NOMO-1 treated with DMSO at 0.1 percent for 48 hours (cell line): ENCODE measurements around the gene CHRNB2.

Source experiments
- DNase-seq: peaks from one replicate; lab custom pipeline; 2025; ENCODE audit not compliant: unreplicated experiment; lab: John Stamatoyannopoulos, UW

CHRNB2 gene

GRCh38 chr1:154552036-154552435, 15.5 kb upstream of the CHRNB2 start:
- DNase-seq = no peak

DNA sequence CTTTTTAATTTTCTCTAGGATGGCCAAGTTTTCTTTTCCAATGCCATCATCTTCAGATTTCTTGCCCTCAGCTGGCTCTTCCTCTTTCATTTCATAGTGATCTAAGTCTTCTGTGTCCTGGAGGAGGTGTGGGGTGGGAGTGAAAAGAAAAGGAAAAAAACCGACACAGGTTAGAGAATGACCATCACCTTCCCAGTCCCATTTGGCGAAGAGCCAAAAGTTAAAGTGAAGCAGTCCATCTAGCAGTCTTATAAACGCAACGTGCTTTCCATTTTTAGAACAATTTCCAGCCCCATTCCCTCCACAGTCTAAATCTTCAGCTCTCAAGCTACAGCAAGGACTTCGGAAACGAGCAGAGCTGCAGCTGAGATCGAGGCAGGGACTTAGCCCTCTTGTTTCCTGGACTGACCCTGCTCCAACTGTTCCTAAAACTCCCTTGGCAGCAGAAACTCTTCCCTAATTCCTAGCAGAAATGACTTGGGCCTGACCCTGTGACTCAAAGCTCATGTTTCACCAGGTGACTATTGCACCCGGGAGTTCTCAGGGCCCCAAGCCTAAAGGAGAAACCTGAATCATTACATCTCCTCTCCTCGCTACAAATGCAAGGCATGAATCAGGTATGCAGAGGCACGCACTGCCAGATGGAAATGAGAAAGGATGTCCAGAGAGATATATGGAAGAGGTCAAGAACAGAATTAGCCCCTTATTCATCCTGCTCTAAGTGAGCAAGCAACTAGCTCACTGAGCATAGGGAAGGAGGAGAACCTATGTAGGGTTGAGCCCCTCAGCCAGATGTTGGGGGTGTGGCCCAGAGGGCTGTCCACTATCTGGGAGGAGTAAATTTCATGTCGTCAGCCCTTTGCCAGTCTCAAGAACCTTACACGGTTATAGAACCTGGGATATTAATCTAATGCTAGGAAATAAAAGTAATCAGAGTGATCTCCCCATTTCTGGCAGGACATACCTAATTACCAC, 14.2 kb upstream of the CHRNB2 start:
- no peak for DNase-seq

- DNase-seq = no peak
Observed at GRCh38 chr1:154556422-154556821, 11.2 kb upstream of the CHRNB2 start.

DNA sequence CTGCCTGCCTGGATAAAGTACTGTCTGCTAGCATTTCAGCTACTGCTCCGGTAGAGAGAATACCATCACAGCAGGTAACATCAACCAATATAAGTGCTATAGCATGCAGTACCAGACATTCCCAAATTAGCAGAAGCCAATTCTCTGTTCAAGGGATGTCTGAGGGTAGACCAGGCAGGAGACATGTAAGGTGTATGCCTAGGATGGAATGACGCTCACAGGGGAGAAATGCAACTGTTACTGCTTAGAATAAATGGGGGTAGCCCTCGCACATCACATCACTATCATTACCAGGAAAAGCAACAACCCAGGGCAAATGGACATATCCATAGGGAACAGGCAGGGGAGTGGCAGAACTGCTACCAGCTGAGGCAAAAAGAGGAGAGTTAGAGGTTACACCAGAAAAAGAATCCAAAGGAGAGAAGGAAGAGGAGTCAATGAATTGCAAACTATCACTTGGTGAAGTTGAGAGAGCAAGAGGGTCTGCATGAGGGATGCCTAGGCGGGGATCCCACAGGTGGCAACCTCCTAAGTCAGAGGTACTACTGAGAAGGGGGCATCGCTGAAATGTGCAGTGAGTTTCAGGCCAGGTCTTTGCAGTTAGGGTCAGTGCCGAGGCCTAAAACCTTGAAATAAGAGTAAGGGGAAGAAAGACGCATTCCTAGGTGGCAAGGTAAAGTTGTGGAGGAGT, 10.2 kb upstream of the CHRNB2 start:
- no peak for DNase-seq

DNA sequence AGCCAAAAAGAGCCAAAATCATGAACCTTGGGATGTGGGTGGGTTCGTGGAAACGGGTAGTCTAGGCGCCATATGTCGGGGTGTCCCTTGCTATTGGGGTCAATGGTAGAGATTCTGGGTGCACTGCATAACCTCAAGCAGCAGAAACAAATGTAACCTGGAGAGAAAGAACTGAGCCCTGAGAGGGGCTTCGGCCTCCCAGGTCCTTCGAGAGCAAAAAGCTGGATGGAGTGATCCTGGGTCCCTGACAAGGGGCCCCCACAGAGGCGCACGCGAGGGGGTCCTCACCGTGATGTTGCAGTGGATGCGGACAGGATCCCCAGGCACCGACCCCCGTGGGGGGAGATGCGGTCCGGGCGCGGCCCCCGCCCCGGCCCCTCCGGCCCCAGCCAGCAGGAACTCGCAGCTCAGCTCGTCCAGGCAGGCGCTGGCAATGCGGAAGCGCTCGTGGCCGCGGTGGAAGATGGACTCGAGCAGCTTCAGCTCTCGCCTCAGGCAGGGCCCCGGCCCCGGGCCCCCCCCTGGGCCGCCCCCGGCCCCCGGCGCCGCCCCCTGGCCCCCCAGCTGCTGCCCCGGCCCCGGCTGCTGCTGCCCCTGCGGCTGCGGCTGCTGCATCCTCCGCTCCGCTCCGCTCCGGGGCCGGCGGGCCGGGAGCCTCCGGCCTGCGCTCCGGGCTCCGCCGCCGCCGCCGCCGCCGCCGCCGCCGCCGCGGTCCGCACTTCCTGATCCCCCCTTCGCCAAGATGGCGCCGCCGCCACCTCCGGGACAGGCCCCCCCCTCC, 9.4 kb upstream of the CHRNB2 start, which contains the start of gene UBE2Q1:
Gene UBE2Q1 (minus strand): TSS at position 724 of the 781 bp plus-strand sequence. CDS start 109 bp downstream, at position 615.
- DNase-seq = peak; percentile 2

GRCh38 chr1:154558720-154559465, 8.7 kb upstream of the CHRNB2 start:
- peak; percentile 99 for DNase-seq

GRCh38 chr1:154559466-154560044, 8.0 kb upstream of the CHRNB2 start:
- peak; percentile 83 for DNase-seq

DNA sequence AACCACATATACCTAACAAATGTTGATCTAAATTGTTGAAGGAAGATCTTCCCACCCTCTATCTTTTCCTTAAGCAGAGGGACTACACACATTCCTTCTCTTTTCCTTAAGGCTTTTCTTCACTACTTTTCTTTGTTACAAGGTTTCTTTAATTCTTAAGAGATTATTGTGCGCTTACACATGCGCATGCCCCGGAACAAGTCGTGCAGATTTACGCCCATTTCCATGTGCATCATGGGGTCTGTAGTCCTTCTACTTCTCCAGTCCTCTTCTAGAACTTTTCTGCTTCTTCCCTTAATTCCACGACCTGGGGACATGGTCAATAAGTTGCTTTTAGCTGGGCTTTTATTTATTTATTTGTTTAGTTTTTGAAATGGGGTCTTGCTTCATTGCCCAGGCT, 1.7 kb upstream of the CHRNB2 start:
- DNase-seq = no peak

DNA sequence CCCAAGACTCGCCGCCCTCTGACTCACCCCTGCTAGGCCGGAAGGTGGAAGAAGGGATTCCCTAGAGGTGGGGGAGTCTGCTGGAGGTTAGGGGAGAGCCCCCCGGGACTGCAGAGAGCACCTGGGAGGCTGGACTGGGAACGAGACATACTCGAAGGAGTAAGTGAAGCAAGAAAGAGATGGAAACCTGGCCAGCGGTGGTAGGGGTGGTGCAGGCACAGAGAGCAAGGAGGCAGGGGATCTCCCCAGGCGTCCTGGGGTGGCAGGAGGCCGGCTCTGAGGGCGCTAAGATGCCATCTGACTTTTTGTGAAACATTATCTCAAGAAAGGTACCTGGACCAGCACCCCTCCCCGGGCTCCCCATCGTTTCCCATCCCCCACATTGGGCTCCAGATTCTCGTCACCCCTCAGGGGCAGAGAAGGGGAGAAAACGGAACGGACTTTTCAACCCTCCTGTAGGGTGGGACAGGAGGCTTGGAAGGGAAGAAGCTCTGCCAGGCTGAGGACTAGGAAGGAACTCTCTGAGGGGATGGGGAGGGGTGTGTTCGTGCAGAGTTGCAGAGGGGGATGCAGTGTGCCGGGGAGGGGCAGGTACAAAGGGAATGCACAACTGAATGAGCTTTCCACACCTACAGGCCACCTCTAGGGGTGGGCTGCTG, 708 bp downstream of the CHRNB2 start:
- no peak for DNase-seq

GRCh38 chr1:154571244-154571963, 3.8 kb downstream of the CHRNB2 start:
- DNase-seq = no peak

DNA sequence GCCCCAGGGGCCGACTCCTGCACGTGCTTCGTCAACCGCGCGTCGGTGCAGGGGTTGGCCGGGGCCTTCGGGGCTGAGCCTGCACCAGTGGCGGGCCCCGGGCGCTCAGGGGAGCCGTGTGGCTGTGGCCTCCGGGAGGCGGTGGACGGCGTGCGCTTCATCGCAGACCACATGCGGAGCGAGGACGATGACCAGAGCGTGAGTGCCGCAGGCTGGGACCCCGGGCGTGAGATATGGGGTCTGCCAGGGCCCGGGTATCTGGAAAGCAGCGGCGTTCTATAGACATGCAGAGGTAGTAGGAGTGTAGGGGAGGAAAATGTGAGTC, 4.3 kb downstream of the CHRNB2 start:
- DNase-seq = no peak

GRCh38 chr1:154572468-154573167, 5.0 kb downstream of the CHRNB2 start:
- no peak for DNase-seq

DNA sequence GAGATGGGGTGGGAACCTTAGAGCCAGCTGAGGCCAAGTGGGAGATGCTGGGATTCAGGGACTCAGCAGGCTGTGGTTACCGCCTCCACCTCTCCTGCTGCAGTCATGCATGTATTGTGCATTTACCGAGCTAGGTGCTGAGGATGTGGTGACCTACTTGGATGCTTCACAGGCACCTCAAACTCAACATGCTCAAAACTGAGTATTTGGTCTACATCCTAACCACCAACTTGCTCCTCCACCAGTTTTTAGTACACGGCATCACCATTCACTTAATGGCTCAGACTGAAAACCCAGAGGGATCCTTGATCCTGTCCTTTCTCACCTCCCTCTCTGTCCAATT, 5.6 kb downstream of the CHRNB2 start:
- DNase-seq = no peak

GRCh38 chr1:154574716-154575115, 7.1 kb downstream of the CHRNB2 start:
- DNase-seq = no peak

GRCh38 chr1:154575147-154575927, 7.8 kb downstream of the CHRNB2 start:
- no peak for DNase-seq

DNA sequence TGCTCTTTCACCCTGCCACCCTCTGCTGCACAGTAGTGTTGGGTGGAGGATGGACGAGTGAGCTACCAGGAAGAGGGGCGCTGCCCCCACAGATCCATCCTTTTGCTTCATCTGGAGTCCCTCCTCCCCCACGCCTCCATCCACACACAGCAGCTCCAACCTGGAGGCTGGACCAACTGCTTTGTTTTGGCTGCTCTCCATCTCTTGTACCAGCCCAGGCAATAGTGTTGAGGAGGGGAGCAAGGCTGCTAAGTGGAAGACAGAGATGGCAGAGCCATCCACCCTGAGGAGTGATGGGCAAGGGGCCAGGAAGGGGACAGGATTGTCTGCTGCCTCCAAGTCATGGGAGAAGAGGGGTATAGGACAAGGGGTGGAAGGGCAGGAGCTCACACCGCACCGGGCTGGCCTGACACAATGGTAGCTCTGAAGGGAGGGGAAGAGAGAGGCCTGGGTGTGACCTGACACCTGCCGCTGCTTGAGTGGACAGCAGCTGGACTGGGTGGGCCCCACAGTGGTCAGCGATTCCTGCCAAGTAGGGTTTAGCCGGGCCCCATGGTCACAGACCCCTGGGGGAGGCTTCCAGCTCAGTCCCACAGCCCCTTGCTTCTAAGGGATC, 8.5 kb downstream of the CHRNB2 start:
- no peak for DNase-seq

DNA sequence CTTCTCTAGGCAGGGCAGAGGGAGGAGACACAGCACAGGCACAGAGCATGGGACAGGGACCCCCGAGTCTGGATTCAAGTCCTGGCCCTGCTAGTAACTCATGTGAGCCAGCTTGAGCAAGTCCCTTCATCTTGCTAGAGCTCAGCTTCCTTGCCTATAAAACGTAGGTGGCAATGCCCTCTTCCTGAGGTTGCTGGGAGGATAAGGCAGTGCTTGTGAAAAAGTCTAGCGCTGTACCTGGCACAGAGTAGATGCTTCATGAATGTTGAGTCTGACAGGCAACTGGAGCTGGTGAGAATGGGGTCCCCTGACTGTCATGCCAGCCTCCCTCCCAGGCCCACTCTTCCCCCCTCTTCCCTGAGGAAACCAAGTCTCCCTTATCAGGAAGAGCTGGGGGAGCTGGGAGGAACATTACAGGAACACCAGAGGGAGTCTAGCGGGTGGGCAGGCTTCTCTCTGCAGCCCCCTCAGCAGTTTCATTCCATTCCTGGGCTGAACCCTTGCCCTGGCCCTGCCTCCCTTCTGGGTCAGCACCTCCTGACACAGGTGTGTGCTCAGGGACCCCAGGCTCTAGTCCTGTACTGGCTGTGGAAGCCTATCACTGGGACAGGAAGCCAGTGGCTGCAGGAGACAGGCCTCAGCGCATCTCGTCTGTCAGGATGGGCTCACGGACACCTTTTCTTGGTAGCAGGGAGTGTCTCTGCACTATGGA, 9.9 kb downstream of the CHRNB2 start:
- DNase-seq = no peak
